Measurements from ENCODE around the gene EPHA6. TPM values are rescaled to one million over a fixed set of nuclear protein-coding genes. Genes with fewer than 3 reads are reported as not detected.

The EPHA6 gene
- total RNA-seq, 1 donor from 2014 or later: not detected

- intact Hi-C loops (cut with DNase I): no loop called here
- H3K27me3 ChIP-seq: no peaks in the 10 kb centered on the region
- DNase-seq (peak; percentile 52), ATAC-seq (no peak)
- no peak for TF ChIP-seq CTCF (IDR thresholded peaks at IDR 0.05)
- H3K4me1 ChIP-seq: no peaks in the 10 kb centered on the region
- no peaks in the 10 kb centered on the region for H3K9me3 ChIP-seq
- H3K4me3 ChIP-seq: no peak overlapping the region
- no peaks in the 10 kb centered on the region for H3K36me3 ChIP-seq
- no peak overlapping the region for H3K27ac ChIP-seq
These were observed 479.3 kb downstream of the EPHA6 start for GRCh38 chr3:97293596-97294131.

- intact Hi-C loops (cut with DNase I): no loop called here
- no peaks in the 10 kb centered on the region for H3K36me3 ChIP-seq
- no peak for TF ChIP-seq CTCF (IDR thresholded peaks at IDR 0.05)
- ATAC-seq (no peak), DNase-seq (no peak)
- H3K9me3 ChIP-seq: no peaks in the 10 kb centered on the region
- H3K4me3 ChIP-seq: no peak overlapping the region
- no peak overlapping the region for H3K27ac ChIP-seq
- H3K4me1 ChIP-seq: no peaks in the 10 kb centered on the region
- no peaks in the 10 kb centered on the region for H3K27me3 ChIP-seq
These were observed 482.6 kb downstream of the EPHA6 start for GRCh38 chr3:97297032-97297431.

- no peaks in the 10 kb centered on the region for H3K9me3 ChIP-seq
- no peaks in the 10 kb centered on the region for H3K36me3 ChIP-seq
- TF ChIP-seq CTCF (IDR thresholded peaks at IDR 0.05): no peak
- H3K4me1 ChIP-seq: no peaks in the 10 kb centered on the region
- H3K4me3 ChIP-seq: no peak overlapping the region
- intact Hi-C loops (cut with DNase I): no loop called here
- H3K27ac ChIP-seq: no peak overlapping the region
- no peak for DNase-seq
- ATAC-seq: no peak
- H3K27me3 ChIP-seq: no peaks in the 10 kb centered on the region
These were observed 486.7 kb downstream of the EPHA6 start for GRCh38 chr3:97301114-97301513.

GRCh38 chr3:97306226-97306625 is 491.8 kb downstream of the EPHA6 start:
- DNase-seq (no peak), ATAC-seq (no peak)
- H3K4me1 ChIP-seq: no peaks in the 10 kb centered on the region
- H3K9me3 ChIP-seq: no peaks in the 10 kb centered on the region
- H3K36me3 ChIP-seq: no peaks in the 10 kb centered on the region
- no peak for TF ChIP-seq CTCF (IDR thresholded peaks at IDR 0.05)
- H3K4me3 ChIP-seq: no peak overlapping the region
- intact Hi-C loops (cut with DNase I): no loop called here
- no peaks in the 10 kb centered on the region for H3K27me3 ChIP-seq
- H3K27ac ChIP-seq: no peak overlapping the region

- Histone ChIP-seq H3K9me3 (no peaks in the 10 kb centered on the region), H3K4me3 (no peak overlapping the region), H3K27ac (no peak overlapping the region), H3K27me3 (no peaks in the 10 kb centered on the region), H3K4me1 (no peaks in the 10 kb centered on the region), H3K36me3 (no peaks in the 10 kb centered on the region)
- ATAC-seq (no peak), DNase-seq (no peak)
- intact Hi-C loops (cut with DNase I): no loop called here
- no peak for TF ChIP-seq CTCF (IDR thresholded peaks at IDR 0.05)
These were observed 524.0 kb downstream of the EPHA6 start for GRCh38 chr3:97338375-97338774.

- Histone ChIP-seq H3K36me3 (no peaks in the 10 kb centered on the region), H3K27ac (no peak overlapping the region), H3K27me3 (no peaks in the 10 kb centered on the region), H3K4me1 (no peaks in the 10 kb centered on the region), H3K4me3 (no peak overlapping the region), H3K9me3 (no peaks in the 10 kb centered on the region)
- ATAC-seq (no peak), DNase-seq (no peak)
- intact Hi-C loops (cut with DNase I): no loop called here
- TF ChIP-seq CTCF (IDR thresholded peaks at IDR 0.05): no peak
These were observed 526.5 kb downstream of the EPHA6 start for GRCh38 chr3:97340940-97341339.
